T-helper 2 cell treated with Interferon-gamma antibody and Interleukin-4, amounts not matched to agents 5 μg/mL and 100 μg/mL, for 36 hours (primary cell): Measurements from ENCODE around the gene ABCC8.
A peak's percentile ranks its signal among the peaks of the same experiment; 100 is the strongest.

Source experiments
- DNase-seq: peaks from one replicate; pipeline ENCODE4 v3.0.0; 2021; ENCODE audit warnings: low spot score
- H3K27ac Mint-ChIP-seq: one replicate; pipeline ENCODE4 v1.8.0; 2021; ENCODE audit warnings: mild to moderate bottlenecking, mixed read lengths
- H3K27me3 Mint-ChIP-seq: one replicate; pipeline ENCODE4 v1.8.0; 2021; ENCODE audit warnings: low read depth, mixed read lengths
- H3K36me3 Mint-ChIP-seq: one replicate; pipeline ENCODE4 v1.8.0; 2021; ENCODE audit warnings: low read depth, mixed read lengths
- H3K4me1 Mint-ChIP-seq: one replicate; pipeline ENCODE4 v1.8.0; 2021; ENCODE audit warnings: low read depth, mixed read lengths
- H3K4me3 Mint-ChIP-seq: one replicate; pipeline ENCODE4 v1.8.0; 2022; ENCODE audit warnings: mild to moderate bottlenecking, moderate library complexity, mixed read lengths
- H3K9me3 Mint-ChIP-seq: one replicate; pipeline ENCODE4 v1.8.0; 2021; ENCODE audit warnings: mixed read lengths

ABCC8 gene

DNA sequence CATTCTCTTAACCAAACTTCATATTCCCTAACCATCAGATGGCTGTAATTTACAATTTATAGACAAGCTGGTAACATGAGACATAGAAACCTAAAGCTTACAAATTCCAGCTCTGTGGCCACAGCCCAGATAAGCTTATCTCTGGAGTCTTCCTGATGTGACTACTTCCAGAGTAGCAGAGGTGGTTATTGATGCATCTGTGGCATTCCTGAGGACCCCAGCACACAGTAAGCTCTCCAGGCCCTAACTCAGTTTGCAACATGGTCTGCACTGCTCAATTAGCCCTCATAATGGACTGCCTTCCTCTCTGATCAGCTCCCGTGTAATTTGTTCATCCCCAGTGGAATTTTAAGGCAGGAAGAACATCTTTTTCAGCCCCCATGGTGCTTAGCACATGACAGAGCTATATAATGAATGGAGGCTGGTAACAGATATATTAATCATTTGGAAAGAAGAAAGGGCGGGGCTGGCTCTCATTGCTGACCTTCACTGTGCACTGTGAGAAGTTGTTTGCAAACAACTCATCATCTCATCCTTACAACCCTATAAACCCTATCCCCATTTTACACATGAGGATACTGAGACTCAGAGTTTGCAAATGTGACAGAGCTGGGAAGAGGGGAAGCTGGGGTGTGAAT is 58.1 kb downstream of the ABCC8 start:
- Mint-ChIP-seq H3K27ac (no peak overlapping the region), H3K4me3 (no peak overlapping the region), H3K4me1 (peaks cover 48% of the 10 kb centered on the region), H3K9me3 (no peaks in the 10 kb centered on the region), H3K27me3 (peaks cover 65% of the 10 kb centered on the region), H3K36me3 (no peaks in the 10 kb centered on the region)
- DNase-seq, result no peak

DNA sequence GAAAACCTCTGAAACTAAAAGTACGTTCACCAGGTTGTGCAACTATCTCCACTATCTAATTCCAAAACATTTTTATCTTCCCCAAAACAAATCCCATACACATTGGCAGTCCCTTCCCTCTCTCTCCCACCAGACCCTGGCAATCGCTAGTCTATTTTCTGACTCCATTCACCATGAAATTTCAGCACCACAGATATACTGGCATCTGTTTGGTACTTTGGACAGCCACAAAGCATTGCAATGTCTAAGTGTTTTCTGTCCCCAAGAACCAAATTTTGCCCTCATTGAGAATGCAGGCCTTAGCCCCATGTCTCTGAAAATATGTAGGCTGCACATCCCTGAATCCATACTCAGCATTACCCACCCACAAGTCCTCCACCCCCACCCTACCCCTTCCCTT is 60.2 kb downstream of the ABCC8 start:
- H3K27me3 Mint-ChIP-seq, result peaks cover 60% of the 10 kb centered on the region

DNA sequence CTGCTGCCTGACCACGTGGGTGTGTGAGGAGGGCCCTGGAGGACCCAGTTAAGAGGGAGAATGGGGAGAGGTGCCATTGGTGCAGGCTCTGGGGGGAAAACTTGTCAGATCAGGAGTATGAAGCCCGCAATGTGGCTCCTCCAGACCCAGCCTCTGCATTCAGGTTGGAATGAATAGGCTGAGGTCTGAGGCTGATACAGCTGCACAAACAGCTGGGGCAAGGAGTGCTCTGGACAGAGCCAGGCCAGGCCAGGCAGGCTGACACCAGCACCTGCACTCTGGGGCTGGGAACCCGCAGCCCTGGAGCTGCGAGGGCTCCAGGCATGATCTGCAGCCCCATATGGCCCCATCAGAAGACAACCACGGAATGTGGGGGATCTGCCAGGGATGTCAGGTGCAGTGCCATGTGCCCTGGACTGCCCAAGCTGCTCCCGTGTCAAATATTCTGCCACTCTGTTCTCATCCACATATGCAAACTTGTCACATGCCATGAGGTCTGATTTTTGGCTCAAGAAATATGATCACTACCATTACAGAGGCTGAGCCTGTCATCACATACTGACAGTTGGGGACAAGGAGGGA is 61.0 kb downstream of the ABCC8 start:
- H3K27me3 Mint-ChIP-seq, result peaks cover 57% of the 10 kb centered on the region
- peak overlapping the region; percentile 62 for H3K4me3 Mint-ChIP-seq
- no peaks in the 10 kb centered on the region for H3K36me3 Mint-ChIP-seq
- DNase-seq, result no peak
- no peaks in the 10 kb centered on the region for H3K9me3 Mint-ChIP-seq
- H3K4me1 Mint-ChIP-seq, result peaks cover 52% of the 10 kb centered on the region
- H3K27ac Mint-ChIP-seq, result no peak overlapping the region

More for the DNA sequence above, 60.2 kb downstream of the ABCC8 start:
- no peak overlapping the region for H3K27ac Mint-ChIP-seq
- H3K9me3 Mint-ChIP-seq, result no peaks in the 10 kb centered on the region
- no peaks in the 10 kb centered on the region for H3K36me3 Mint-ChIP-seq
- H3K4me3 Mint-ChIP-seq, result peak overlapping the region; percentile 30
- H3K4me1 Mint-ChIP-seq, result peaks cover 51% of the 10 kb centered on the region
- no peak for DNase-seq

DNA sequence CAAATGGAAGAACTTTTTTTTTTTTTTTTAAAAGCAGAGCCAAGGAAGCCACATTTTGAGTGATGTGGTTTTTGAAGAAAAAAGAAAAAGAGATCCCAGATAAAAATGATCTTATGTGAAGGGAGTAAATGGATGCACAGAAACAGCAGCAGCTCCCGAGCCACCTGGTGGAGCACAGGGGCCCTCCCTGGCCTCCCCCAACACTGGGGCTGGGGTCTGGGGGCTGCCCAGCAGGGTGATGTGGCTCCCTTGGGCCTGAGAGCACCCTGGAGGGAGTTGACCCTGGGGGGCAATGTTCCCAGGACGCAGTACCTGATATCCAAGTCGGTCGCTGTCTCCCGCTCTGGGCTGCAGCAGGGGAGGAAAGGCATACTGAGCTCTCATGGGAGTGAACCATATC is 61.7 kb downstream of the ABCC8 start:
- Mint-ChIP-seq H3K4me3 (peak overlapping the region; percentile 62), H3K27ac (no peak overlapping the region), H3K4me1 (peaks cover 52% of the 10 kb centered on the region), H3K27me3 (peaks cover 57% of the 10 kb centered on the region), H3K36me3 (no peaks in the 10 kb centered on the region), H3K9me3 (no peaks in the 10 kb centered on the region)
- DNase-seq, result no peak

DNA sequence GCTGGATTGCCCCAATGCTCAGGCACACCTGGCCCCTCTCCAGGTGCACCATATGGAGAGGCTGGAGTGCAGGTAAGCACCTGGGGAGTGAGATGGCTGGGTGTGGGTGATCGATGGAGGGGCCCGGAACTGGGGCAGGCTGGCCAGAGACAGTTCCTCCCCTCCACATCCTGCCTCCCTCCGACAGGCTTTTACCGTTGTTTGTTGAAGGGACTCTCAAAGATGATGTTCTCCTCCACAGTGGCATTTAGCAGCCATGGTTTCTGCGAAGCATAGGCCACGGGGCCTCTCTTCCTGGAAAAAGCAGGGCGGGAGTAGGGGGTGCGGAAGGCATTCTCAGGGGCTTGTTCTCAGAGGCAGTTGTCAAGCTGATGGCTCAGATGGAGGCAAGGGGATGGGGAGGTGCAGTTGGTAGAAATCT is 62.3 kb downstream of the ABCC8 start:
- Mint-ChIP-seq H3K27ac (peak overlapping the region; percentile 70), H3K4me1 (peaks cover 47% of the 10 kb centered on the region), H3K4me3 (peak overlapping the region; percentile 62), H3K27me3 (peaks cover 50% of the 10 kb centered on the region), H3K9me3 (no peaks in the 10 kb centered on the region), H3K36me3 (no peaks in the 10 kb centered on the region)
- DNase-seq, result peak; percentile 8

DNA sequence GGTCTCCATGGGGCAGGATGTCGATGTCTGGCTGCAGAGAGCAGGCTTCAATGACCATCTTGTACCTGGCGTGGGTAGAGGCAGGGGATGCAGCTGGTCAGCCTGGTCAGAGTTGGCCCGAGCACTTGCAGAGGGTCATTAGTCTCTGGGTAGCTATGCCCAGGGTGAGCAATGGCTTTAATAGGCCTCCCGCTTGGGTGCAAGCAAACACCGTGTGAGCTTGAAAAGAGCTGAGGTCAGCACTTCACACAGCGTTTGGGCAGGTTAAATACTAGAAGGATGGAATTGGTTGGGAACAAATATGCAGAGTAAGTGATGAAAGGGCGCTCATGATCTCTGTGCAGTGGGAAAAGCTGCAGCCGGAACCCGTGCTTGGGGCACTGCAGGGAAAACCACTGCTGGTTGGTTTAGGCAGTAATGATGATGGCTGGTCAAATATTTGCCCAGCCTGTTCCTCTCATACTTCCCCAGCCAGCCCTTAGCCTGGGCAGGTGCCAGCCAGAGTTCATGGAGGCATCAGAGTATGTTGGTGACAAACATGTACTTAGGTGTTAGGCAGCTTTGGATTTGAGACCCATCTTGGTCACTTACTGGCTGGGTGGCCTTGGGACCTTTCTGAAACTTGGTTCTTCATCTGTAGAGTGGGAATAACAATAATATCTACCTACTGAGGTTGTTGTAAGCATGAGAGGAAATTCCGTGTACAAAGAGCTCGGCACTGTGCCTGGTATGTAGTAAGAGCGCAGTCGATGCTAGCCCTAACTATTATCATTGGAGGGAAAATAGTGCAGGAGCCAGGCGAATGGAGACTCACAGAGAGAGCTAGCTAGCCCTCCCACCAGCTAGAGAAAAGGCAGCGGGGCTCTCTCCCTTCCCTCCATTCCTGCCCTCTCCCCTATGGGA is 63.0 kb downstream of the ABCC8 start:
- H3K4me1 Mint-ChIP-seq, result peaks cover 44% of the 10 kb centered on the region

DNA sequence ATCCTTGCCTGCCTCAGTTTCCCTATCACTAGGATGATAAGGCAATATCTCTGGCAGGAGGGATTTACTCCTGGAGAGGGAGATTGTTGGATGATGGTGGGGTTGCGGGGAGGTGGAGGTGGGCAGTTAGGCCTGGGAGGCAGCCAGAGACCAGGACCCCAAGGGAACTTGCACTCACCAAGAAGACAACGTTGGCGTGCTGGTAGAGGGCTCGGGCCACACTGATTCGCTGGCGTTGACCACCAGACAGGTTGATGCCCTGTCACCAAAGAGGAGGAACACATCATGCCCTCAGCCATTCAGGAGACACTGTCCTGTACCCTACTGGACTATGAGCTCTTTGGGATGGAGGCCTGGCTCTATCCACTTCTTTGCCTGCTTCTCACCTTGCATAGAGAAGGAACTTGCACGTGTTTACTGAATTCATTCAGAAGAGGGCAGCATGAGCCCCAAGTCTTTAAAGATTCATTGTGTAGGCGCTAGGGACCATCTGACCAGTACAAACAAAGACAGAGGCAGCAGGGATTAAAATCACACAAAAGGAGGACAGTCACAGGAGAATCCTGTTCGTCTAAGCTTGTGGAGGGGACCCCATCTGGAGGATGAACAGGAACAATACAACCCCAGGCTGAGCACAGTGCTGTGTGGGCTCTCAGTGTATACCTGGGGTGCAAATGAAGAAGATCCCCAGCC is 64.0 kb downstream of the ABCC8 start:
- no peak for DNase-seq
- Mint-ChIP-seq H3K4me3 (no peak overlapping the region), H3K27ac (no peak overlapping the region), H3K9me3 (no peaks in the 10 kb centered on the region), H3K27me3 (peaks cover 36% of the 10 kb centered on the region), H3K36me3 (no peaks in the 10 kb centered on the region), H3K4me1 (peaks cover 41% of the 10 kb centered on the region)

More for the DNA sequence above, 63.0 kb downstream of the ABCC8 start:
- no peaks in the 10 kb centered on the region for H3K9me3 Mint-ChIP-seq
- peak overlapping the region; percentile 70 for H3K27ac Mint-ChIP-seq
- peak overlapping the region; percentile 62 for H3K4me3 Mint-ChIP-seq
- peaks cover 43% of the 10 kb centered on the region for H3K27me3 Mint-ChIP-seq
- DNase-seq, result no peak
- H3K36me3 Mint-ChIP-seq, result no peaks in the 10 kb centered on the region

DNA sequence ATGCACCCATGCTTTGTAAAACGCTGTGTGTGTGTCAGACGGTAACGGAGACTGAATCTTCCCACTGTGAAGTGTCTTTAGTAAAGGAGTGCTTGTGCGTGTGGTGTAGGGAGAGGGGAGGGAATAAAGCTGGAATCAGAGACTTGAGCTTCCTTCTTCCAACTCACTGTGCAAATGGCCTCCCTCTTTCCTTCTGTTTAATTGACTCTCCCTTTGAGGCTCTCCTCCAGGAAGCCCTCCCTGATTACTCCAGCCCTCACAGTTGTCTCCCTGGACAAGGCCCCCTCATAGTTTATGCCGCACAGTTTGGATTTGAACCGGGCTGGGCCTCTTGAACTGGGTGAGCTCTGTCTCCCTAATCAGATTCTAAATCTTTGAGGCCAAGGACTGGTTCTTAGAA is 65.2 kb downstream of the ABCC8 start:
- Mint-ChIP-seq H3K4me3 (no peak overlapping the region), H3K4me1 (peaks cover 40% of the 10 kb centered on the region), H3K27me3 (peaks cover 32% of the 10 kb centered on the region), H3K36me3 (no peaks in the 10 kb centered on the region), H3K27ac (no peak overlapping the region), H3K9me3 (no peaks in the 10 kb centered on the region)
- no peak for DNase-seq

DNA sequence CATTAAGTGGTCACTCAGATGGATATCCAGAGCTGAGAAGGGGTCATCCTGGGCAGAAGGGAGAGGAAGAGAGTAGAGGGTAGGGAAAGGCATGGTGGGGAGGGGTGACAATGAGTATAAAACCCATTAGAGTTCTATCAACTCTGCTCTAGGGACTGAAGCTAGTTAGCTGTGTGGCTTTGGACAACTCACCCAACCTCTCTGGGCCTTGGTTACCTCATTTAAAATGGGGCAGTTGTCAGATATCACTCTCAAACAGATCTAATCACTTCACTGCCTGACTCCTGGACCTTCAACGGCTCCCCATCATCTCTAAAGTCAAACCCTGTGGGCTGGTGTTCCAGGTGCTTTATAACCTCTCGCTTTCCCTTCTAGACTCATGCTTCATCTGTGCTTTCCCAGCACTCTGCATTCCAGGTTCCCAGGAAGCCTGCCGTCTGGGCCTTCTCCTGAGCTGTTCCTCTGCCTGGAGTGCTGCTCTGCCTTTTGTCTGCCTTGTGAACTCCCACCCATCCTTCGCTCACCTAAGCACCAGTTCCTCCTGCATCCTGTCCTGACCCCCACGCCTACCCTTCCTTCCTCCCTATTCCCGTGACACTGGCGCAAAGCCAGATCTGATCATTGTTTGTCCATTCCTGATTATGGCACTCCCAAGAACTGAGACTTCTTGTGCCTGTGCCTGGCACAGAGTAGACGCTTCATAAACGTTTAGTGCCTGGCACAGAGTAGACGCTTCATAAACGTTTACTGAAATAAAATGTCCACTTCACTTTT is 65.9 kb downstream of the ABCC8 start:
- Mint-ChIP-seq H3K27me3 (peaks cover 27% of the 10 kb centered on the region), H3K4me3 (no peak overlapping the region), H3K36me3 (no peaks in the 10 kb centered on the region), H3K4me1 (peaks cover 35% of the 10 kb centered on the region), H3K9me3 (no peaks in the 10 kb centered on the region), H3K27ac (no peak overlapping the region)
- DNase-seq, result no peak

DNA sequence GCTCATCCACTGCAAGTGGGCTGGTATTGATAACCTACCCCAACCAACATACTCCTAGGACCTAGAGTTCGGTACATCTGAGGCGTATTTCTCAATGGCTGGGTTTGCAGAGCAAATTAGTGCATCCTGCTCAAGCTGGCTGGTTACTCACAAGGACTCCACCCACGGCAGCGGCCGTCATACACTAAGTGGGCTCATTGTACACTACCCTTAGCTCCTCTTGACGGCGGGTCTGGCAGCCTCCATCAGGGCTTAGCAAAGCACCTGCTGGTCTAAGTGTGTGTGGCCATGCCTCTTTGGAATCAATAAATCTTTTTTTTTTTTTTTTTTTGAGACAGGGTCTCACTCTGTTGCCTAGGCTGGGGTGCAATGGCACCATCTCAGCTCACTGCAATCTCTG is 68.0 kb downstream of the ABCC8 start:
- Mint-ChIP-seq H3K4me1 (peaks cover 21% of the 10 kb centered on the region), H3K36me3 (no peaks in the 10 kb centered on the region), H3K9me3 (no peaks in the 10 kb centered on the region), H3K4me3 (no peak overlapping the region), H3K27ac (no peak overlapping the region), H3K27me3 (peaks cover 19% of the 10 kb centered on the region)
- DNase-seq, result no peak

DNA sequence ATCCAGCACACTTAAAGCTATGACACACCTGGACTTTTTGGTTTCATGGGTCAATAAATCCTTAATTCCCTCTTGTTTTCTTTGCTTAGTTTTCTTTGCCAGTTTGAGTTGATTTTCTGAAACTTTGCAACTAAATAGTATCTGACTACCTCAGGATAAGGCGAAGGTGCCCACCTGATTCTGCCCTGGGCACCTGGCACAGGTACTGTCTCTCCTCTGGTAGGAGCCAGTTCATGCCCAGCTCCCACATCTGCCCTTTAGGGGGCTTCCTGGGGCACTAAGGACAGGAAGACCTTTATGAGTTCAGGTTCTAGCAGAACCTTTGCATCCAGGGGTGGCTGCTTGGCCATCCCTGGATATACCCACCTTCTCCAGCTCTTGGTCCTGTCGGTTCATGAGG is 68.6 kb downstream of the ABCC8 start:
- peaks cover 15% of the 10 kb centered on the region for H3K4me1 Mint-ChIP-seq
- DNase-seq, result no peak
- no peaks in the 10 kb centered on the region for H3K36me3 Mint-ChIP-seq
- H3K9me3 Mint-ChIP-seq, result no peaks in the 10 kb centered on the region
- no peak overlapping the region for H3K27ac Mint-ChIP-seq
- H3K4me3 Mint-ChIP-seq, result no peak overlapping the region
- peaks cover 14% of the 10 kb centered on the region for H3K27me3 Mint-ChIP-seq

DNA sequence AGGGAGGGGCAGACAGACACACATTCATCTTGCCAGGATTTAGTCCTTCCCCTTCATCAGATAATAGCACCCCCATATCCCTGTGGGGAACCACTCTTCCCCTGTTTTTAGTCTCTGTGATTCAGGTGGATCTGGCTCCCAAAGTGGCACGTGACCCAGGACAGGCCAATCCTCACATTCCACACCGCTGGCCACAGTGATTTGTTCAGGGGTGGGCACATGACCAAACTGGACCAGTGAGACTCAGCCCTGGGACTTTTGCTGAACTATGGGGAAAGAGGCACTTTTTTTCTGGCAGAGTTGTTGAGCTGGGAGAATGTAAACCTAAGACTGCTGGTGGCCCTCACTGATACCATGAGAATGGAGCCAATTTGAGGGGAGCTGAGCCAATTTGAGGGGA is 69.1 kb downstream of the ABCC8 start:
- H3K27ac Mint-ChIP-seq, result no peak overlapping the region
- H3K9me3 Mint-ChIP-seq, result no peaks in the 10 kb centered on the region
- H3K36me3 Mint-ChIP-seq, result no peaks in the 10 kb centered on the region
- peaks cover 11% of the 10 kb centered on the region for H3K4me1 Mint-ChIP-seq
- H3K27me3 Mint-ChIP-seq, result peaks cover 10% of the 10 kb centered on the region
- DNase-seq, result no peak
- H3K4me3 Mint-ChIP-seq, result no peak overlapping the region

DNA sequence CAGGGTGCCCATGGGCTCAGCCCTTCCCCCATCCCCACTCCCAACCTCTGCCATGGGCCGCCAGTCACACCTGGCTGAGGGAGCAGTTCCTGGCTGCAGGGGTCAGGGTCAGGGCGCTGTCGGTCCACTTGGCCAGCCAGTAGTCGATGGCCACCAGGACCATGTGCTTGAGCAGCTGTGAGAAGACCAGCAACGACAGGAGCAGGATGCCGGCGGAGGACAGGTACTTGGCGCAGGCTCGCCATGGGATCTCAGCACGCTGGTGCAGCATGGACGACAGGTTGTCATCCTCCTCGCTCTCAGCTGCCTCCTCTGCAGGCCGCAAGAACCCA is 69.9 kb downstream of the ABCC8 start:
- H3K27ac Mint-ChIP-seq, result no peak overlapping the region
- peaks cover 8% of the 10 kb centered on the region for H3K4me1 Mint-ChIP-seq
- no peaks in the 10 kb centered on the region for H3K36me3 Mint-ChIP-seq
- no peak for DNase-seq
- H3K27me3 Mint-ChIP-seq, result peaks cover 9% of the 10 kb centered on the region
- H3K4me3 Mint-ChIP-seq, result no peak overlapping the region
- H3K9me3 Mint-ChIP-seq, result no peaks in the 10 kb centered on the region
